ENCODE results near the gene DGKH.
"Not testable (repeated sequence)": the region's sequence is repeated elsewhere in the genome, so short reads cannot be mapped to it uniquely, and the experiment has no call there.

The DGKH gene

DNA sequence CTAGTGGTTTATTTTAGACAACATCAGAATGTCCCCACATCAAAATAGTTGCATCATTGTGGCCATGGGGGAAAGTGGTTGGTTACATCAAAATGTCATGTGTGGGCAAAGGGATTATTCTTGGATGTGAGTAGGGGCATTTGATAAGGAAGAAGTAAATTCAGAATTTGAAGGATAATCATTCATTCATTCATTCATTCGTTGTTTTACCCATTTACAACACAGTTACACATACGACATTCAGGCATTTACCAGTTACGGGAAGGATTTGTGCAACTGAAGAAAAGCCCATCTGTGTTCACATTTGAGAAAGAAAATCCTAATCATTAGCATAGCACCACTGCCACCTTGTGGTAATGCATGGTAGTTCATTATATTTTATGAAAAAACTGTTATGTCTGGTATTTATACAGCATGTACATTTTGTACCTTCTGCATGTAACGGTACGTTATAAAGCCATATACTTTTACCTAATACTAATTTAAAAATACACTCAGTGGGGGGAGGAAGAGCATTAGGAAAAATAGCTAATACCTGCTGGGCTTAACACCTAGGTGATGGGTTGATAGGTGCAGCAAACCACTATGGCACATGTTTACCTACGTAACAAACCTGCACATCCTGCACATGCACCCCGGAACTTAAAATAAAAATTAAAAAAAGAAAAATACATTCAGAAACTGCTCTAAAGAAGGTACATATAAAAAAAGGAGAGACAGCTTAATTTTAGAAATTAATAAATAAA lies 62.1 kb downstream of the DGKH start:
- peak; percentile 78 for FAIRE-seq
- peak; percentile 18 for DNase-seq (ENCODE audit: insufficient read length, low spot score)

DNA sequence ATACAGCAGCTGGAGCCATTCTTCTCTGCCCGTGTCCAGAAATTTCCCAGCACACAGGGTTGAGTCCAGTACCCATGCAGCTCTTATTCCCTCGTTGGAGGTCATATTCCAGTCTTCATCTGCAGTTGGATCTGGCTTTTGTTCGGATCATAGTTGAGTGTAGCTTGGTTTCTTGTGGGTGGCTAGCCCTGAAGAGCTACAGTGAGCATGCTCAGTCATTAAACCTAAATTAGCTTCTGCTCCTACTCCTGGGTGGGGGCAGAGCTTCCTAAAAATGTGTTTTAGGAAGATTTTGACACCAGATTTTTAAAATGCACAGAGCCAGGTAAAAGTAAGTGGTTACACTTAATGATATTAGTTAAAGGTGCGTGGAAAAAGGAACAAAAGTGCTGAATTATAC lies 64.4 kb downstream of the DGKH start:
- DNase-seq (ENCODE audit: insufficient read length, low spot score), result no peak
- no peak for FAIRE-seq

DNA sequence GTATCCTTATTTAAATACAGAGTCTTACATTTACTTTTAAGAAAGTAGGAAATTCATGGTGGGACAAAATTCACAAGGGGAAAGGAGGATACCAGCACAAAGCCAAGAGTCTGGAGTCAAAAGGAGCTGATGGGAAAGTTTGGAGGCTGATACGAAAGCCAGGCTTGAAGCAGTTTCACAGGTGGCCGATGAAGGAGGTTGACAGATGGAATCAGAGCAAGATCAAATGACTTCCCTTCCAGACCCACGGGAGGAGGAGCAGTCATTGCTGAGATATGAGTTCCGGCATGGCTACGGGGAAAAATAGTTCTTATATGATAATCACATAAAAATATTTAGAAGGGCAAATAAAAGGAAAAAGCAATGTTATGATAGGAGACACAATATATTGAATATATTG lies 65.0 kb downstream of the DGKH start:
- FAIRE-seq, result no peak

DNA sequence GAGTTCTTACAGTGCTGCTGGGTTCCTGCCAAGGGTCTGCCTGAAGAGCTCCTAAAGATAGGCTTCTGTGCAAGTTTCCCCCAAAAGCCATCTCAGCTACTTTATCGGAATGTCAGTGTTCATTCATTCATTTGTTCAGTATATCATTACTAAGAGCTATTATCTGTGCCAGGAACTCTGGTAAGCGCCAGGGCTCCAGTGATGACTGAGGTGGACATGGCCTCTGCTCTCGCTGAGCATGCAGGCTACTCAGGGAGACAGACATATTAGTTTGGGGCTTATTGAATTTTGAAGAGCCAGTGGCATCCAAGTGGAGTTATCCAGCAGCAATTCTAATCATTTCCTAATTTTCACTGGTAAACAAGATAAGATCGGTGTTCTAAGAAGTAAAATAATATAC lies 65.8 kb downstream of the DGKH start:
- no peak for FAIRE-seq
- DNase-seq (ENCODE audit: insufficient read length, low spot score), result no peak

More for the DNA sequence above, 65.0 kb downstream of the DGKH start:
- DNase-seq (ENCODE audit: insufficient read length, low spot score), result no peak

DNA sequence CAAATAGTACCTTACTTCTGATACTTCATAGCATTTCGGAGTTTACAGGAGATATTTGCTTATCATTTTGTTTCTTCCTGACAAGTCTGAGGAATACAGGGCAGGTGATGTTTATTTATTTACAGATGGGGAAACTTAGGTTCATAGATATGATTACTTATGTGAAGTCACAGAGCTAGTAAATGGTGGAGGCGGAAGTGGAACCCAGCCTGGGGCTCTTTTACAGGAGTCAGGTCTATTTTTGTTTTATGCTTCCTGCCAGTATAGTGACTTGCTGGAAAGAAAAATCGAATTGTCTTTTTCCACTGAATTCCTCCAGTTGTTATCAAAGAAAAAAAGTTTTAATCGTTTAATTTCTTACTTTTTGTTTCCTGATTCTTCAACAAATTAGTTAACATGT lies 66.5 kb downstream of the DGKH start:
- DNase-seq (ENCODE audit: insufficient read length, low spot score) (no peak), FAIRE-seq (peak; percentile 23)

DNA sequence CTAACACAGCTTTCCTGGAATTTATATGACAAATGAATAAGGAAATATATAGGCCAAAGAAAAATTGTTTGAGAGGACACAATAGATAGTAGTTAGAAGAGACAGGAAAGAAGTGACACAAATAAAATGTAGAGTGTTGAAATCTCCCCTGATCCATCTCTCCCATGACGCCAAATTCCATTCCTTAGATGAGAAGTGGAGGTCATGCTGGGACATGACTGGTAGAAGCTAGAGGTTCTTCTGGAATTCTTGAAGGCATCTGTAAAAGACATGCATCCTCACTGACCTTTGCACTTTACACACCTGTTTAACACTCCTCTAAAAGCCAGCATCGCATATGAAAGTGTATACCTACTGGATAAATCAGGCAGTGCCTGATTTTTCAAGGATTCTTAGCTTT lies 67.8 kb downstream of the DGKH start:
- FAIRE-seq (no peak), DNase-seq (ENCODE audit: insufficient read length, low spot score) (no peak)

DNA sequence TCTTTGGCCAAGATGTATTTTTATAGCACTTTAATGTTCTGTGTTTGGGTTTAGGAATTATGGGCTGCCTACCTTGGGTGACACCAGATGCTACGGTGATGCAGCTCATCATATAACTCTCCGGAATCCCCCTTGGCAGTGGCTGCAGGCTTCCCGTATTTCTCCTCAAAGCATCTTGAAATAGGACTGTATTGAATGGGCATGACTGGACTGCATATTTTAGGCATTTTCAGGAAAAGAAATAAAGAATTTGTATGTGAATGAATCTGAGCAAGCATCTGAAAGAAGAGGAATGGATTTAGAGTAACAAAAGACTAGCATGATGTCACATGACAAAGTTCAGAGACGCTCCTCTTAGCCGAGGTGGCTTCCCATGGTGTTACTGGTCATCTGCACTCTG lies 70.6 kb downstream of the DGKH start:
- peak; percentile 68 for FAIRE-seq
- no peak for DNase-seq (ENCODE audit: insufficient read length, low spot score)

DNA sequence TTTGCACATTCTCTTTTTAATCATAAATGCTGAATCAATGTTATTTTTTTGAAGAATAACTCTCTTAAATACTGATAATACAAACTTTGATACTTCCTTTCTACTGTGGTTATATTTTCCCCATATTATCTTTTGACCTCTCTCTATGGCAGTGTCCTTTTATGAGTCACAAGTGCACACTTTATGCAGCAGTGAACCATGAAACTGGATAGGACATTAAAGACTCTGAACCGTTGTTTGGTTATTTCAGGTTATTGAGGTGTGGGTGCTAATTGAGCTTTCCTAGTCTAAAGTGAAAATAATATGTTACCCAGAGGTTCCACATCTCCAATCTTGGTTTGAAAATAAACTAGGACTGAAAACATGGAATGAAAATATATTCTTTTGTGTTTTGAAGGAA lies 71.4 kb downstream of the DGKH start:
- DNase-seq (ENCODE audit: insufficient read length, low spot score) (peak; percentile 6), FAIRE-seq (peak; percentile 91)

DNA sequence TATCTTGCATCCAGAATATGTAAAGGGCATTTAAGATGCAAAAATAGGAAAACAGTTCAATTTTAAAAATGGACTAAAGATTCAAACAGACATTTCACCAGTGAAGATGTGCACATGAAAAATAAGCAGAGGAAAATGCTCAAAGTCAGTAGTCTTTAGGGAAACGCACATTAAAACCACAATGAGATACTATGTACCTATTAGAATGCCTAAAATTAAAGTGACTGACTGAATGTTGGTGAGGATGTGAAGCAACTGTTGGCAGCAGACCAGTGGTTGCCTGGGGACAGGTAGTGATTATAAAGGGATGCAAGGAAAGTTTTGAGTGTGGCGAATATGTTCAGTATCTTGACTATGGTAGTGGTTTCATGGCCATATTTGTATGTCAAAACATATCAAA lies 75.2 kb downstream of the DGKH start:
- DNase-seq (ENCODE audit: insufficient read length, low spot score), result no peak
- FAIRE-seq, result peak; percentile 60

DNA sequence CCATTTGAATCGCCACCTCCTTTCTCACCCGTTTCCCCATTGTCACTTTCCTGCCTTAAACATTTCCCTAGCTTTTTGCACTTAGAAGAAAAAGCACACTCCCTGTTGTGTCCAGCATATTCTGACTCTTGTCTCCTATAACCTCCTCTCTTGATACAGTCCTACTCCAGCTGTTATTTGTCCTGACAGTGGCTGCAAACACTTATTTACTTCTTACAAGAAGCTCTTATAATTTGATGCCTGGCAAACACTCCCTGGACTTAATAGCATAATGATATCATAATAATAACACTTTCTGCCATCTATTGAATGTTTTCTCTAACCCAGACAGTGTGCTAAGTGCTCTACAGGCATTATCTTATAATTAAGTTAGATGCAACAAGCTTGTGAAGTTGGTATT lies 76.6 kb downstream of the DGKH start:
- no peak for DNase-seq (ENCODE audit: insufficient read length, low spot score)
- FAIRE-seq, result no peak

DNA sequence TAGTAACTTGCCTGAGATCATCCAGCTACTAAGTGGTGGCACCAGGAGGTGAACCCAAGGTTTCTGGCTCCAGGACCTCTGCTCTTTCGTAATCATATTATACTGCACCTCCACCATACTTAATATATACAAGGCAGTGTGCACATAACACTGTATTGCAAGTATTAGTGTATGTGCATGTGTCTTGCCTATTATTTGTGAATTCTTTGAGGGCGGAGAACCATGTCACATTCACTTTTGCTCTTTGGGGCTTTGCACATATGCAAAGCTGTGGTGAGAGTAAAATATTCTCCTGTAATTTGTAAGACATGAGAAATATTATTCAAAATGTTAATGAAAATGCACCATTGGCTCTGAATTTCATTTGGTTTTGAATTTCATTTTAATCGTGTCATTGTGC lies 78.6 kb downstream of the DGKH start:
- DNase-seq (ENCODE audit: insufficient read length, low spot score) (no peak), FAIRE-seq (no peak)

DNA sequence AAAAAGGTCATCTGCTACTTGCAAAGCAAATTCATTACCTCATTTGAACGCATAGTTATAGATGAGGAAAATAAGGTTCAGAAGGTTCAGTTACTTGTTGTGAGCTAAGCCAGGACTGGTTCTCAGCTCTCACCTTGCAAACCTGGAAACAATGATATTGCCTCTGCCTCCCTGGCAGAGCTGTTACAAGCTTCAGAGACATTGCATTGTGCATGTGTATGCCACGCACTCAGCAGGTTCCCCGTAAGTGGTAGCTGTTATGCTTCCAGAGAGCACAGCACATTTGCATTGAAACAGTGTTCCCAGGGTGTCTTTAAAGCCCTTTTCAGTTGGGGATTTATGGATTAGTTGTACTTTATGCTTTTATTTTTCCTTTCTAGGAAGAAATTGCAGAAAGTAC lies 80.6 kb downstream of the DGKH start:
- no peak for DNase-seq (ENCODE audit: insufficient read length, low spot score)

DNA sequence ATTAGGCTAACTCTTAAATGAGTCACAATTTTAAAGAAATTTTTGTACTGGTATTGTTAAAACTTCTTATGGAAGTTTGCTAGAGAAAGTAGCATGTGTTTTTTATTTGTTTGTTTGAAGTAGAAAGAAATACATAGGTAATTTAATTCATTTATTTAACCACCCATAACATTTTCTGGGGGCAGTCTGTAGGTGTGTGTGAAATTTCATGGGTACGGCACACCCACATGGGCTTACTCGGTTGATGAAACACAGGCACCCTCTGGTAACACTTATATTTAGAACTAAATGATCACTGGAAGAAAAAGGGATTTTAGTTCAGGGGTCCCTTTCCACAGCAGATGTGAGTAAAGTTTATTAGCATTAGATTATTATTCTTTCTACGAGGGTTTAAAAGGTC lies 88.1 kb downstream of the DGKH start:
- FAIRE-seq, result no peak
- no peak for DNase-seq (ENCODE audit: insufficient read length, low spot score)

More for the DNA sequence above, 80.6 kb downstream of the DGKH start:
- no peak for FAIRE-seq

DNA sequence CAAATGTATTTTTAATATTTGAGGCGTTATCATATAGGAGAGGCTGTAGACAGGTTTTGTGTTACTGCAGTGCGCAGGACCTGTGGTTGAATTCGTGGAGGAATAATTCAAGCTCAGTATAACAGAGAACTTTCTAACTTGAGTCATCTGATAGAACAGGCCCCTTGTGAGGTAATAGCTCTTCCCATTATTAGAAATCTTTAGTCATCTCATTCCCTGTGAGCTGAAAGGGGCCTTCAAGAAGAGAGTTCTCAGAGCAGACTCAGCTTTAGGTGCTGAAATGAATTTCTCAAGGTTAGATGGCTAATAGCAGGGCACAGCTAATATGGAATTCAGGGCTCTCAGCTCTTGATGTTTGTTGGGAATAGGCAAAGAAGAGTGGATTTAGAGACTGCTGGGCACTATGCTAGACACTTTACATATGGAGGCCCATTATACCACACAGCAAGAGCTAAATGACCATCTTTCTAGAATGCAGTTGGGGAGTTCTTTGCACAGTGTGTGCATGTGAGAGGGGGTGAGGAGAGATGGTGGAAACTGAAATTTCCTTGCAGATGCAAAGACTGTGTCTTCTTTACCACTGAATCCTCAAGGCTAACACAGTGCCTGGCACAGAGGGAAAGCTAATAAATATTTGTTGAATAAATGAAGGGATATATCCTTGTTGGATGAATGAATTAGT lies 89.5 kb downstream of the DGKH start:
- FAIRE-seq, result no peak
- DNase-seq (ENCODE audit: insufficient read length, low spot score), result no peak

DNA sequence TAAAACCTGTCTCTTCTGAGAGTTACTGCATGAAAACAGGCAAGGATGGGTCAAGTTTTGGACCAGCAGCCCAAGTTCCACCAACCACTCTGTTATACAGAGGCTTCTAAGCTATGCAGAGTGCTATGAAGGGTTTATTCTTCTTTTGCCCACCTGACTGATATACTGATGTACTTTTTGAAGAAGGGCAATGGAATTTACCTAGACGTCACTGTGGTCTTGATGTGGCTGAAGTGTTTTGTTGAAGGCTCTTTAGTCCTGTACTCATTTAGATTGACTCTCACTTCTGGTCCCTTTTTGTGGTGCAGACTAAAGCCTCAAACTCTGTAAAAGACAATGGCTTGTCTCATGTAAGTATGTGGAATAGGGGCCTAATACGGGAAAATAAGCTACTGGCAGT lies 92.0 kb downstream of the DGKH start:
- DNase-seq (ENCODE audit: insufficient read length, low spot score) (no peak), FAIRE-seq (peak; percentile 54)

DNA sequence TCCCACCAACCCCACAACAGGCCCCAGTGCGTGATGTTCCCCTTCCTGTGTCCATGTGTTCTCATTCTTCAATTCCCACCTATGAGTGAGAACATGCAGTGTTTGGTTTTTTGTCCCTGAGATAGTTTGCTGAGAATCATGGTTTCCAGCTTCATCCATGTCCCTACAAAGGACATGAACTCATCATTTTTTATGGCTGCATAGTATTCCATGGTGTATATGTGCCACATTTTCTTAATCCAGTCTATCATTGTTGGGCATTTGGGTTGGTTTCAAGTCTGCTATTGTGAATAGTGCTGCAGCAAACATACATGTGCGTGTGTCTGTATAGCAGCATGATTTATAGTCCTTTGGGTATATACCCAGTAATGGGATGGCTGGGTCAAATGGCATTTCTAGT lies 92.6 kb downstream of the DGKH start:
- not testable (repeated sequence) for DNase-seq (ENCODE audit: insufficient read length, low spot score); FAIRE-seq

DNA sequence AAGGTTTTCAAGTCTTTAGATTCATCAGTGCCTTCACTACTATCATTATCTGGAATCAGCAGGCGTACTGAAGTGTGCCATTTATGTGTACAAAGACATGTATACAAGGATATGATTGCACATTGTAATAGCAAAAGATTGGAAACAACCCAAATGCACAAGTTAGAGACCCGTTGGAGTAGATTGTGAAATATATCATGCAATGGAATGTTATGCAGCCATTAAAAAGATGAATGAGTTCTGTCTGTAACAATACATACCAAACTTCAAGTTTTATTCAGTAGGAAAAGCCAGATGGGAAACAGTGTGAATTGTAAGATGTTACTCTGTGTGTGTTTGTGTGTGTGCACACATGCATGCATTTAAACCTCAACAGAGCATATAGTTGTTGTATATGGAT lies 97.9 kb downstream of the DGKH start:
- FAIRE-seq, result peak; percentile 58
- DNase-seq (ENCODE audit: insufficient read length, low spot score), result no peak

DNA sequence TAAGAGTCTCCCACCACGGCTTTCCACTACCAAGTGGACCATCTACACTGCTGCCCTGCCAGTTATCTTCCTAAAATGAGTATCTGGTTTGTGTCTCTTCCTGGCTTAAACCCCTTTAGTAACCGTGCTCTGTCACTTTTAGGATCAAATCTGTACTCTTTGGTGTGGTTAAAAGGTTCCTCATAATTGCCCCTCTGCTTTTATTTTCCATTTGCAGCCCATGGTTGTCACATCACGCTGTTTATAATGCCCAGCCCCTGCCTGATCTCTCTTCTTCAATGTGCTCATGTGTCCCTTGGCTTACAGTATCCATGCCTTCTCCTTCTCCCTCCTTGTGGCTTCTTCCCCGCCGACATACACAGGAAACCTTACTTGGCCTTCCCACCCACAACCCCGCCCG lies 100.1 kb downstream of the DGKH start:
- FAIRE-seq (no peak), DNase-seq (ENCODE audit: insufficient read length, low spot score) (no peak)

DNA sequence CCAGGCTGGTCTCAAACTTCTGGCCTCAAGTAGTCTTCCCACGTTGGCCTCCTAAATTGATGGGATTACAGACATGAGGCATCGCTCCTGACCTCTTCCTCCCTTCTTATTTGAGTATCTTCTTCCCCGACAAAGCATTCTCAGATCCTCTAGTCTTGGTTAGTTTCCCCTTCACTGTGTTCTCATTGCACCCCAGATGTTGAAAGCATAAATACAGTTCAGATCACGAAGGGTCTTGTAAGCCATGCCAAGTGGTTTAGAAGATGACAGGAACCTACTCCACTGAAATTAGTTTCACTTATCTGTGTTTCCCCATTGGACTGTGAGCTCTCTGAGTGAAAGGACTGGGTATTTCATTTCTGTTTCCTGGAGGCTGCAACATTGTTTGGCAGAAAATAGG lies 100.7 kb downstream of the DGKH start:
- FAIRE-seq (no peak), DNase-seq (ENCODE audit: insufficient read length, low spot score) (no peak)

DNA sequence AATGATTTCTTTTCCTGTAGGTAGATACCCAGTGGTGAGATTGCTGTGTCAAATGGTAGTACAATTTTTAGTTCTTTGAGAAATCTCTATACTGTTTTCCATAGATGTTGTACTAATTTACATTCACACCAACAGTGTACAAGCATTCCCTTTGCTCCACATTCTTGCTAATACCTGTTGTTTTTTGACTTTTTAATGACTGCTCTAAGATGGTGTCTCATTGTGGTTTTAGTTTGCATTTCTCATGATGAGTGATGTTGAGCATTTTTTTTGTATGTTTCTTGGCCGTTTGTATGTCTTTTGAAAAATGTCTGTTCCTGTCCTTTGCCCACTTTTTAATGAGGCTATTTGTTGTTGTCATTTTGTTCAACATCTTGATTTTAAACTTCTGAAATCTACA lies 103.3 kb downstream of the DGKH start:
- DNase-seq (ENCODE audit: insufficient read length, low spot score) (no peak), FAIRE-seq (peak; percentile 74)

DNA sequence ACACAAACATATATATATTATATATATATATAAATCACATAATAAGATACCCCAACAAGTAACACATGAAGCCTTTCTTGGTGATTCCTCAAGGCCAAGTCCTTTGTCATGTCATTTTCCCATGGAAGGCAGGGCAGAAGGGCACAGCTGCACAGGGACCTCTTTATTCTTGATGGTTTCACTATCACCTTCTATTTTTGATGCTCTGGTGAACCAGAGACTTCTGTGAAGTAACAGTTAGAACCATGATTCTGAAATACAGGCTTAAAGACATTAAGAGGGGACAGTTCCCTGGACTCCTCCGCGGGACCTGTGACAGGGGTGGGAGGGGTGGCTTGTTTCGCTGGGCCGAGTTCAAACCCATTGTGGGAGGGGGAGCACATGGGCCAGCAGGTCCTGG lies 104.0 kb downstream of the DGKH start:
- DNase-seq (ENCODE audit: insufficient read length, low spot score) (no peak), FAIRE-seq (peak; percentile 53)

Data from GM19239 (cell line).